ENCODE data around the gene ENDOU.
A peak's percentile ranks its signal among the peaks of the same experiment; 100 is the strongest.

The ENDOU gene

GRCh38 chr12:47721431-47721973 lies 3.8 kb downstream of the ENDOU start:
- no peak overlapping the region for H3K4me3 ChIP-seq (ENCODE audit: low read depth, low read length)
- no peak overlapping the region for H2AFZ ChIP-seq
- TF ChIP-seq CTCF (IDR thresholded peaks at IDR 0.05): no peak
- H3K27me3 ChIP-seq (ENCODE audit: control insufficient read depth, insufficient read depth, low read length): no peaks in the 10 kb centered on the region
- no peak overlapping the region for H3K9ac ChIP-seq
- no peaks in the 10 kb centered on the region for H3K36me3 ChIP-seq (ENCODE audit: control insufficient read depth, insufficient read depth, low read length)
- no peaks in the 10 kb centered on the region for H3K9me3 ChIP-seq (ENCODE audit: control insufficient read depth, low read length)
- H3K4me1 ChIP-seq: peaks cover 30% of the 10 kb centered on the region
- H3K27ac ChIP-seq: no peak overlapping the region
- H3K79me2 ChIP-seq: no peaks in the 10 kb centered on the region
- H3K4me2 ChIP-seq (ENCODE audit: low read length): no peak overlapping the region

- H3K4me3 ChIP-seq (ENCODE audit: low read depth, low read length): no peak overlapping the region
- no peak overlapping the region for H2AFZ ChIP-seq
- peak overlapping the region; percentile 64 for H3K27ac ChIP-seq
- no peak overlapping the region for H3K9ac ChIP-seq
- H3K27me3 ChIP-seq (ENCODE audit: control insufficient read depth, insufficient read depth, low read length): no peaks in the 10 kb centered on the region
- H3K9me3 ChIP-seq (ENCODE audit: control insufficient read depth, low read length): no peaks in the 10 kb centered on the region
- H3K4me1 ChIP-seq: peaks cover 42% of the 10 kb centered on the region
- no peak for TF ChIP-seq CTCF (IDR thresholded peaks at IDR 0.05)
- H3K36me3 ChIP-seq (ENCODE audit: control insufficient read depth, insufficient read depth, low read length): no peaks in the 10 kb centered on the region
- no peak overlapping the region for H3K4me2 ChIP-seq (ENCODE audit: low read length)
- no peaks in the 10 kb centered on the region for H3K79me2 ChIP-seq
Observed at GRCh38 chr12:47718531-47718930, 6.8 kb downstream of the ENDOU start.

GRCh38 chr12:47717443-47718193 lies 7.7 kb downstream of the ENDOU start:
- H3K27ac ChIP-seq: peak overlapping the region; percentile 64
- peaks cover 33% of the 10 kb centered on the region for H3K4me1 ChIP-seq
- no peak overlapping the region for H3K4me2 ChIP-seq (ENCODE audit: low read length)
- peak overlapping the region; percentile 82 for H2AFZ ChIP-seq
- H3K9me3 ChIP-seq (ENCODE audit: control insufficient read depth, low read length): no peaks in the 10 kb centered on the region
- H3K9ac ChIP-seq: no peak overlapping the region
- H3K4me3 ChIP-seq (ENCODE audit: low read depth, low read length): no peak overlapping the region
- no peaks in the 10 kb centered on the region for H3K36me3 ChIP-seq (ENCODE audit: control insufficient read depth, insufficient read depth, low read length)
- peak; percentile 82 for TF ChIP-seq CTCF (IDR thresholded peaks at IDR 0.05)
- H3K27me3 ChIP-seq (ENCODE audit: control insufficient read depth, insufficient read depth, low read length): no peaks in the 10 kb centered on the region
- H3K79me2 ChIP-seq: no peaks in the 10 kb centered on the region

- peak overlapping the region; percentile 64 for H3K27ac ChIP-seq
- H3K9me3 ChIP-seq (ENCODE audit: control insufficient read depth, low read length): no peaks in the 10 kb centered on the region
- H3K4me1 ChIP-seq: peaks cover 27% of the 10 kb centered on the region
- H3K36me3 ChIP-seq (ENCODE audit: control insufficient read depth, insufficient read depth, low read length): no peaks in the 10 kb centered on the region
- H3K27me3 ChIP-seq (ENCODE audit: control insufficient read depth, insufficient read depth, low read length): no peaks in the 10 kb centered on the region
- H3K4me3 ChIP-seq (ENCODE audit: low read depth, low read length): no peak overlapping the region
- no peak overlapping the region for H3K4me2 ChIP-seq (ENCODE audit: low read length)
- no peak for TF ChIP-seq CTCF (IDR thresholded peaks at IDR 0.05)
- no peak overlapping the region for H3K9ac ChIP-seq
- H2AFZ ChIP-seq: peak overlapping the region; percentile 82
- H3K79me2 ChIP-seq: no peaks in the 10 kb centered on the region
Observed at GRCh38 chr12:47717046-47717442, 8.2 kb downstream of the ENDOU start.
